IMR-90 (cell line): ENCODE measurements around the gene ADAMTS3. TPM values are rescaled to one million over a fixed set of nuclear protein-coding genes. Genes with fewer than 3 reads are reported as not detected.

Experiments
- ATAC-seq: fragments of 200-7000 bp; cut with Tn5 transposase; 2 replicates; pipeline ENCODE4 v1.9.1; 2020; ENCODE audit warnings: low read depth, mild to moderate bottlenecking, moderate library complexity
- BruUV-seq: library from RNA; stranded (reverse); fragments of 400-500 nt; replicated peaks from 2 replicates; lab custom pipeline; 2021; lab: Mats Ljungman, UMichigan
- CTCF ChIA-PET: fragments of 300-600 bp; formaldehyde crosslinking; extraction: SDS; loops from one replicate; lab custom pipeline; 2021; ENCODE audit warnings: antibody characterized with exemption; lab: Yijun Ruan, JAX
- POLR2A ChIA-PET: fragments of 300-600 bp; sonication (Branson Sonifier 250); formaldehyde crosslinking; loops from one replicate; lab custom pipeline; 2022; ENCODE audit warnings: antibody characterized with exemption; ENCODE audit not compliant: unreplicated experiment; lab: Charles Lee
- DNase-seq: peaks from one replicate; pipeline ENCODE4 v3.0.0; 2013
- H2AFZ ChIP-seq: replicated peaks from 2 replicates; pipeline ENCODE3; 2013; ENCODE audit warnings: low read length, mild to moderate bottlenecking; ENCODE audit not compliant: poor library complexity
- H2AK5ac ChIP-seq: 2 replicates; pipeline ENCODE4 v1.6.1; 2013; ENCODE audit warnings: low read depth, low read length, inconsistent platforms
- H2AK9ac ChIP-seq: replicated peaks from 2 replicates; pipeline ENCODE3; 2013; ENCODE audit warnings: mild to moderate bottlenecking, low read depth, low read length, moderate library complexity; ENCODE audit not compliant: poor library complexity
- H2BK120ac ChIP-seq: 2 replicates; pipeline ENCODE4 v1.6.1; 2013; ENCODE audit warnings: low read depth, low read length, inconsistent platforms
- H2BK15ac ChIP-seq: 3 replicates; pipeline ENCODE4 v1.6.1; 2013; ENCODE audit warnings: low read depth, low read length, inconsistent platforms
- H2BK20ac ChIP-seq: 2 replicates; pipeline ENCODE4 v1.6.1; 2013; ENCODE audit warnings: low read depth, mild to moderate bottlenecking, inconsistent platforms, low read length, moderate library complexity
- H2BK5ac ChIP-seq: 2 replicates; pipeline ENCODE4 v1.6.1; 2013; ENCODE audit warnings: mild to moderate bottlenecking, low read depth, low read length, inconsistent platforms; ENCODE audit not compliant: poor library complexity, severe bottlenecking
- H3K14ac ChIP-seq: replicated peaks from 2 replicates; pipeline ENCODE4 v1.6.1; 2013; ENCODE audit warnings: low read depth, low read length, inconsistent platforms
- H3K18ac ChIP-seq: 2 replicates; pipeline ENCODE4 v1.6.1; 2013; ENCODE audit warnings: low read depth, low read length, control low read depth
- H3K23ac ChIP-seq: 2 replicates; pipeline ENCODE4 v1.6.1; 2013; ENCODE audit warnings: low read depth, low read length, inconsistent platforms
- H3K27ac ChIP-seq: 2 replicates; pipeline ENCODE4 v1.5.1; 2013; ENCODE audit warnings: mild to moderate bottlenecking, control low read depth, low read length; ENCODE audit not compliant: insufficient read depth
- H3K27me3 ChIP-seq: 2 replicates; pipeline ENCODE4 v1.6.1; 2013; ENCODE audit warnings: low read length; ENCODE audit not compliant: control insufficient read depth, insufficient read depth
- H3K36me3 ChIP-seq: 2 replicates; pipeline ENCODE4 v1.6.1; 2013; ENCODE audit warnings: low read length, mixed read lengths; ENCODE audit not compliant: control insufficient read depth, insufficient read depth
- H3K4ac ChIP-seq: 2 replicates; pipeline ENCODE4 v1.6.1; 2013; ENCODE audit warnings: low read depth, low read length, inconsistent platforms
- H3K4me1 ChIP-seq: 2 replicates; pipeline ENCODE4 v1.6.1; 2013; ENCODE audit warnings: low read length, mixed read lengths; ENCODE audit not compliant: control insufficient read depth, insufficient read depth
- H3K4me2 ChIP-seq: 2 replicates; pipeline ENCODE4 v1.6.1; 2013; ENCODE audit warnings: low read depth, mild to moderate bottlenecking, control low read depth, low read length, moderate library complexity
- H3K4me3 ChIP-seq: 2 replicates; pipeline ENCODE4 v1.5.1; 2013; ENCODE audit warnings: low read depth, mild to moderate bottlenecking, control low read depth, low read length, moderate library complexity; ENCODE audit not compliant: insufficient read depth
- H3K56ac ChIP-seq: 2 replicates; pipeline ENCODE4 v1.6.1; 2013; ENCODE audit warnings: low read length, inconsistent platforms; ENCODE audit not compliant: insufficient read depth; ENCODE audit errors: extremely low read depth
- H3K79me1 ChIP-seq, 2 experiments: 2 replicates each; pipeline ENCODE4 v1.6.1; 2013; ENCODE audit warnings: low read length in 2 of 2, inconsistent platforms in 1 of 2, low read depth in 1 of 2
- H3K9ac ChIP-seq: 2 replicates; pipeline ENCODE4 v1.6.1; 2013; ENCODE audit warnings: low read depth, low read length, control low read depth
- H3K9me1 ChIP-seq: 2 replicates; pipeline ENCODE4 v1.6.1; 2013; ENCODE audit warnings: low read length, inconsistent platforms; ENCODE audit not compliant: insufficient read depth
- H3K9me3 ChIP-seq: 2 replicates; pipeline ENCODE4 v1.6.1; 2013; ENCODE audit warnings: low read length; ENCODE audit not compliant: control insufficient read depth, insufficient read depth
- H4K20me1 ChIP-seq: 2 replicates; pipeline ENCODE4 v1.6.1; 2013; ENCODE audit warnings: low read length, inconsistent platforms; ENCODE audit not compliant: insufficient read depth
- H4K5ac ChIP-seq: 2 replicates; pipeline ENCODE4 v1.6.1; 2013; ENCODE audit warnings: mild to moderate bottlenecking, low read depth, low read length, control low read depth
- H4K8ac ChIP-seq, 2 experiments: 2 replicates each; pipeline ENCODE4 v1.6.1; 2013; ENCODE audit warnings: low read depth in 2 of 2, low read length in 2 of 2, control low read depth in 1 of 2, inconsistent platforms in 1 of 2
- H4K91ac ChIP-seq: 2 replicates; pipeline ENCODE4 v1.6.1; 2013; ENCODE audit warnings: low read depth, low read length, inconsistent platforms; ENCODE audit not compliant: insufficient read depth
- CHD1 ChIP-seq: IDR thresholded peaks from 2 replicates; pipeline ENCODE4 v1.6.1; 2012; ENCODE audit warnings: low read depth, low read length, improper control_type of control experiment
- MAZ ChIP-seq: IDR thresholded peaks from 2 replicates; pipeline ENCODE4 v1.6.1; 2012; ENCODE audit warnings: low read depth, mild to moderate bottlenecking, low read length, improper control_type of control experiment, moderate library complexity, borderline replicate concordance
- MXI1 ChIP-seq: IDR thresholded peaks from 2 replicates; pipeline ENCODE4 v1.6.1; 2012; ENCODE audit warnings: low read depth, mild to moderate bottlenecking, low read length, moderate library complexity, borderline replicate concordance
- NFE2L2 ChIP-seq: fragments of 150-350 bp; IDR thresholded peaks from 2 replicates; pipeline ENCODE4 v1.6.1; 2016; ENCODE audit warnings: low read depth, mild to moderate bottlenecking, low read length
- SMC3 ChIP-seq: fragments of 150-350 bp; IDR thresholded peaks from 2 replicates; pipeline ENCODE4 v1.6.1; 2016; ENCODE audit warnings: low read depth, mild to moderate bottlenecking, antibody characterized with exemption, low read length, moderate library complexity
- WGBS, 2 experiments: methylation state at CpG; one replicate each; pipeline versions ENCODE4 v1.1.5 to v1.1.7; 2013; ENCODE audit warnings: missing lambda C conversion rate in 2 of 2; ENCODE audit not compliant: insufficient read length in 1 of 2; ENCODE audit errors: extremely low coverage in 2 of 2; 5-methylcytosine and 5-hydroxymethylcytosine counted together
- dilution Hi-C: fragments of 300-500 bp; cut with HindIII; formaldehyde crosslinking; loops from one replicate; pipeline ENCODE4 v1.14.3; 2018; ENCODE audit warnings: low sequenced_read_pairs; ENCODE audit not compliant: unreplicated experiment
- in situ Hi-C: fragments of 300-500 bp; cut with MboI; formaldehyde crosslinking; loops from 3 replicates; pipeline ENCODE4 v1.14.3; 2019; ENCODE audit warnings: low sequenced_read_pairs, inconsistent platforms, mixed read lengths
- intact Hi-C: fragments of 100-400 bp; cut with micrococcal nuclease; formaldehyde crosslinking; loops from 2 replicates; pipeline ENCODE4 v1.10.0; 2022
- polyA plus RNA-seq, 3 experiments: library from polyadenylated mRNA; depleted of rRNA; stranded (reverse); fragments of >200 nt; gene quantifications; 2 replicates each; pipeline ENCODE4 v1.2.3, GENCODE V29; 2012; ENCODE audit warnings: low replicate concordance in 1 of 3
- total RNA-seq: library from RNA; depleted of rRNA; stranded (reverse); fragments of >200 nt; gene quantifications from 2 replicates; pipeline ENCODE4 v1.2.3, GENCODE V29; 2012

The ADAMTS3 gene
- total and polyA plus RNA-seq, 2 of the 4 experiments (the other 2 are of a cell fraction), result 0.68 to 2.9 TPM

DNA sequence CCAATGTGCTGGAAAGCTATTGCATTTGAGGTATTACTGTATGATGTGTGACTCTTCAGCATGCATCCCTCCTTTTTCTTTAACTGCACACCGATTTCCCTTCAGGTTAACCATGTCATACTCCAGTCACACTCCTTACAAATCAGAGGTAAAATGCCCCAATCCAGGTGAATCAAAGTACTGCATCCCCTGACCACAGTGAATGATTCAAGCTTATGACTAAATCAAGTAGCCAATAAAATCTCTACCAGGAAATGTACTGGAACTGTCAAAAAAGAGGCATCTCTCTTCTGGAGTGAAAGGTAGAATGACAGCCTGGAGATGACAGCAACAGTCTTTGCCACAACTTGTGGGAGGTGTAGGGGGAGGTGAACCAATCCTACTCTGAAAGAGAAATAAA is 10.4 kb downstream of the ADAMTS3 start:
- H2BK5ac ChIP-seq, result no peak overlapping the region
- H3K4me3 ChIP-seq, result no peak overlapping the region
- no peak overlapping the region for H2AK5ac ChIP-seq
- no peak for TF ChIP-seq CHD1
- no peak for TF ChIP-seq SMC3
- no peak for TF ChIP-seq NFE2L2
- TF ChIP-seq MAZ, result no peak
- TF ChIP-seq MXI1, result no peak
- H2BK120ac ChIP-seq, result no peak overlapping the region
- no peak overlapping the region for H3K9ac ChIP-seq
- DNase-seq (no peak), ATAC-seq (no peak)
- no peak overlapping the region for H3K18ac ChIP-seq
- no peak overlapping the region for H3K23ac ChIP-seq
- H3K56ac ChIP-seq, result no peak overlapping the region
- intact Hi-C loops (no loop called here), in situ Hi-C loops (no loop called here), dilution Hi-C loops (no loop called here)
- H2BK15ac ChIP-seq, result no peak overlapping the region
- no peaks in the 10 kb centered on the region for H3K79me1 ChIP-seq
- H4K20me1 ChIP-seq, result no peaks in the 10 kb centered on the region
- ChIA-PET CTCF (interaction anchor here (1.4 kb wide), 1 partner anchor 9 kb away, joined by 4 read pairs; no protein-coding TSS in a partner anchor), POLR2A (no interaction called here)
- H3K27me3 ChIP-seq, result no peaks in the 10 kb centered on the region
- no peak overlapping the region for H4K8ac ChIP-seq
- H3K4me2 ChIP-seq, result no peak overlapping the region
- BruUV-seq, result no TSS peak
- no peak overlapping the region for H2AFZ ChIP-seq
- H2BK20ac ChIP-seq, result no peak overlapping the region
- H2AK9ac ChIP-seq, result no peak overlapping the region
- H3K27ac ChIP-seq, result no peak overlapping the region
- no peaks in the 10 kb centered on the region for H3K9me1 ChIP-seq
- H4K5ac ChIP-seq, result no peak overlapping the region
- H3K36me3 ChIP-seq, result no peaks in the 10 kb centered on the region
- no peaks in the 10 kb centered on the region for H3K9me3 ChIP-seq
- no CpG with 5 or more reads among the region's 1 CpG for WGBS, 2 experiments
- H3K4ac ChIP-seq, result no peak overlapping the region
- no peak overlapping the region for H4K91ac ChIP-seq
- no peak overlapping the region for H3K14ac ChIP-seq
- no peaks in the 10 kb centered on the region for H3K4me1 ChIP-seq
